ENCODE data around the gene JAK3. TPM values are rescaled to one million over a fixed set of nuclear protein-coding genes. Genes with fewer than 3 reads are reported as not detected.

The JAK3 gene
- total RNA-seq, 1 donor from 2014 or later, result 0.26 TPM

- no peak for FAIRE-seq
- no peak for DNase-seq (ENCODE audit: low read depth)
- no peak for TF ChIP-seq CTCF (IDR thresholded peaks at IDR 0.05; ENCODE audit: insufficient read depth, low read length, severe bottlenecking)
Measured at GRCh38 chr19:17837972-17838371, 9.8 kb downstream of the JAK3 start.

GRCh38 chr19:17836530-17836929 is 11.3 kb downstream of the JAK3 start:
- no peaks in the 10 kb centered on the region for H3K27me3 ChIP-seq (ENCODE audit: control insufficient read depth, insufficient read depth, low read length)
- H3K36me3 ChIP-seq (ENCODE audit: control insufficient read depth, insufficient read depth, low read length), result no peaks in the 10 kb centered on the region
- DNase-seq (ENCODE audit: low read depth), result no peak
- FAIRE-seq, result no peak
- no peak for TF ChIP-seq CTCF (IDR thresholded peaks at IDR 0.05; ENCODE audit: insufficient read depth, low read length, severe bottlenecking)
- H3K4me3 ChIP-seq (ENCODE audit: low read depth, low read length), result no peak overlapping the region

More at GRCh38 chr19:17837972-17838371, 9.8 kb downstream of the JAK3 start:
- H3K27me3 ChIP-seq (ENCODE audit: control insufficient read depth, insufficient read depth, low read length), result no peaks in the 10 kb centered on the region
- H3K36me3 ChIP-seq (ENCODE audit: control insufficient read depth, insufficient read depth, low read length), result no peaks in the 10 kb centered on the region
- H3K4me3 ChIP-seq (ENCODE audit: low read depth, low read length), result no peak overlapping the region

- no peak for DNase-seq (ENCODE audit: low read depth)
- TF ChIP-seq CTCF (IDR thresholded peaks at IDR 0.05; ENCODE audit: insufficient read depth, low read length, severe bottlenecking), result no peak
- Histone ChIP-seq H3K4me3 (ENCODE audit: low read depth, low read length) (no peak overlapping the region), H3K27me3 (ENCODE audit: control insufficient read depth, insufficient read depth, low read length) (no peaks in the 10 kb centered on the region), H3K36me3 (ENCODE audit: control insufficient read depth, insufficient read depth, low read length) (no peaks in the 10 kb centered on the region)
- peak; percentile 18 for FAIRE-seq
Measured at GRCh38 chr19:17835182-17836006, 12.4 kb downstream of the JAK3 start.

GRCh38 chr19:17834350-17835181 is 13.2 kb downstream of the JAK3 start:
- DNase-seq (ENCODE audit: low read depth) (no peak), FAIRE-seq (no peak)
- no peak for TF ChIP-seq CTCF (IDR thresholded peaks at IDR 0.05; ENCODE audit: insufficient read depth, low read length, severe bottlenecking)
- Histone ChIP-seq H3K27me3 (ENCODE audit: control insufficient read depth, insufficient read depth, low read length) (no peaks in the 10 kb centered on the region), H3K4me3 (ENCODE audit: low read depth, low read length) (no peak overlapping the region), H3K36me3 (ENCODE audit: control insufficient read depth, insufficient read depth, low read length) (no peaks in the 10 kb centered on the region)

GRCh38 chr19:17832443-17833208 is 15.2 kb downstream of the JAK3 start:
- Histone ChIP-seq H3K27me3 (ENCODE audit: control insufficient read depth, insufficient read depth, low read length) (no peaks in the 10 kb centered on the region), H3K4me3 (ENCODE audit: low read depth, low read length) (no peak overlapping the region), H3K36me3 (ENCODE audit: control insufficient read depth, insufficient read depth, low read length) (no peaks in the 10 kb centered on the region)
- TF ChIP-seq CTCF (IDR thresholded peaks at IDR 0.05; ENCODE audit: insufficient read depth, low read length, severe bottlenecking), result no peak
- DNase-seq (ENCODE audit: low read depth) (no peak), FAIRE-seq (no peak)

Measured in bronchial epithelial cell (primary cell).